A549 (cell line): ENCODE measurements around the gene PAEP.

Experiments
- POLR2A ChIP-seq: IDR thresholded peaks from 2 replicates; pipeline ENCODE4 v1.6.1; 2012; ENCODE audit warnings: mild to moderate bottlenecking, low read length
- TF ChIP-seq, protein P1 (sequence below): fragments of >200 bp; sonication (Bioruptor Twin); formaldehyde crosslinking; IDR thresholded peaks from 3 replicates; pipeline ENCODE4 v1.5.1; 2016
- TF ChIP-seq, protein P2 (sequence below): fragments of 450-650 bp; IDR thresholded peaks from 2 replicates; pipeline ENCODE4 v1.6.1; 2014; ENCODE audit warnings: antibody characterized with exemption

DNA sequence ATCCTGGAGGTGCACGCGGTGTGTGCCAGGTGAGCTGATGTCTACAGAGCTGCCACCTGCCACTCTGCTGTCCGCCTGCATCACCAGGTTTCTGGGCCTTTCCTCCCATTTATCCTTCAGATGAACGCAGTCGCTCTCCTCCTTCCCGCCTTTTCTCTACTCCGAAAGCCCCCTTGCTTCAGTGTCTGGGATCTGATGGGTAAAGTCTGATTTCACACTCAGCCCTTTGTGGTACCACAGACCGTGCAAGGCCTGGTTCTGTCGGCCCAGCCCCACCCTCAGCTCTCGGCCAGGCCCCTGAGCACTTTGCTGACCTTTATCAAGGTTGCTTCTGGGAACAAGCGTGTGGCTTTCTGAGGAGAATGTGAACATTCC lies 45.3 kb downstream of the PAEP start:
- TF ChIP-seq, protein P1, sequence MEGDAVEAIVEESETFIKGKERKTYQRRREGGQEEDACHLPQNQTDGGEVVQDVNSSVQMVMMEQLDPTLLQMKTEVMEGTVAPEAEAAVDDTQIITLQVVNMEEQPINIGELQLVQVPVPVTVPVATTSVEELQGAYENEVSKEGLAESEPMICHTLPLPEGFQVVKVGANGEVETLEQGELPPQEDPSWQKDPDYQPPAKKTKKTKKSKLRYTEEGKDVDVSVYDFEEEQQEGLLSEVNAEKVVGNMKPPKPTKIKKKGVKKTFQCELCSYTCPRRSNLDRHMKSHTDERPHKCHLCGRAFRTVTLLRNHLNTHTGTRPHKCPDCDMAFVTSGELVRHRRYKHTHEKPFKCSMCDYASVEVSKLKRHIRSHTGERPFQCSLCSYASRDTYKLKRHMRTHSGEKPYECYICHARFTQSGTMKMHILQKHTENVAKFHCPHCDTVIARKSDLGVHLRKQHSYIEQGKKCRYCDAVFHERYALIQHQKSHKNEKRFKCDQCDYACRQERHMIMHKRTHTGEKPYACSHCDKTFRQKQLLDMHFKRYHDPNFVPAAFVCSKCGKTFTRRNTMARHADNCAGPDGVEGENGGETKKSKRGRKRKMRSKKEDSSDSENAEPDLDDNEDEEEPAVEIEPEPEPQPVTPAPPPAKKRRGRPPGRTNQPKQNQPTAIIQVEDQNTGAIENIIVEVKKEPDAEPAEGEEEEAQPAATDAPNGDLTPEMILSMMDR, result no peak
- no peak for TF ChIP-seq POLR2A
- TF ChIP-seq, protein P2, sequence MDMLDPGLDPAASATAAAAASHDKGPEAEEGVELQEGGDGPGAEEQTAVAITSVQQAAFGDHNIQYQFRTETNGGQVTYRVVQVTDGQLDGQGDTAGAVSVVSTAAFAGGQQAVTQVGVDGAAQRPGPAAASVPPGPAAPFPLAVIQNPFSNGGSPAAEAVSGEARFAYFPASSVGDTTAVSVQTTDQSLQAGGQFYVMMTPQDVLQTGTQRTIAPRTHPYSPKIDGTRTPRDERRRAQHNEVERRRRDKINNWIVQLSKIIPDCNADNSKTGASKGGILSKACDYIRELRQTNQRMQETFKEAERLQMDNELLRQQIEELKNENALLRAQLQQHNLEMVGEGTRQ, result no peak
